Stimulated activated CD4-positive, alpha-beta T cell treated with anti-CD3 and anti-CD28 coated beads, TNF-alpha, amount 100 ng/mL, for 24 hours (primary cell): ENCODE measurements around the gene IMP4.
"Not testable (repeated sequence)": the region's sequence is repeated elsewhere in the genome, so short reads cannot be mapped to it uniquely, and the experiment has no call there.

Source experiments
- DNase-seq, 3 experiments: peaks; one replicate each; pipeline ENCODE4 v3.0.0-alpha.2; 2020; ENCODE audit warnings: low read depth in 3 of 3

Gene IMP4, protein sequence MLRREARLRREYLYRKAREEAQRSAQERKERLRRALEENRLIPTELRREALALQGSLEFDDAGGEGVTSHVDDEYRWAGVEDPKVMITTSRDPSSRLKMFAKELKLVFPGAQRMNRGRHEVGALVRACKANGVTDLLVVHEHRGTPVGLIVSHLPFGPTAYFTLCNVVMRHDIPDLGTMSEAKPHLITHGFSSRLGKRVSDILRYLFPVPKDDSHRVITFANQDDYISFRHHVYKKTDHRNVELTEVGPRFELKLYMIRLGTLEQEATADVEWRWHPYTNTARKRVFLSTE

DNA sequence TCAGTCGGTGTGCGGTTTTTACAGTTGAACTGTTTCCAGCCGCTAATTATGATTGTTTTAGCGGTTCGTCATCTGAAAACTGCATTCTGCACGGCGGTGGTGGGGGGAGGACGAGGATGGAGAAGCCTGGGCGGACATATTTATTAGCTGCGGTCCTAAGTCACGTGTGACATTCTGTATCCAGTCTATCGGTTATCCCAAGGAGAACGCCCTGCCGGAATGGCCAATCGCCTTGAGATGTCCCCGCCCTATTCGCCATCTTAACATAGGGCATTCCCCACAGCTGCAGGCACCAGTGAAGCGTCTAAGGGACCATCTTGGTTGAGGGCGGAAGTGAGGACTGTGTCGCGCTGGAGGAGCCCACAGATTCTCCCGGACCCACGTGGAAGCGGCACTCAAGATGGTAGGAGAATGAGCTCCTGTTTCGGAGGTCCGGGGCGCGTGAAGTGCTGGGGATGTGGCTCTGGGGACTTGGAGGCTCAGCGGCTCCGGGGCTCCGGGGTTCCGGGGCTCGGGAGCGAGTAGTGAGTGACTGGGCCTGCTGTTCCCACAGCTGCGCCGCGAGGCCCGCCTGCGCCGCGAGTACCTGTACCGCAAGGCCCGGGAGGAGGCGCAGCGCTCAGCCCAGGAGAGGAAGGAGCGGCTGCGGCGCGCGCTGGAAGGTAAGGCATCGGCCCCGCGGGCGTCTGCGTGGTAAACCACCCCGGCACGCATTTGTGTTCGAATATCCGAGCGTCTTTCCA, at the start of gene IMP4:
Gene IMP4, plus strand, starts transcription at position 365 of the 743 bp plus-strand sequence. Its CDS starts 36 bp downstream, at position 401.
- peak; percentile 87 to 93 (median 91) for DNase-seq

DNA sequence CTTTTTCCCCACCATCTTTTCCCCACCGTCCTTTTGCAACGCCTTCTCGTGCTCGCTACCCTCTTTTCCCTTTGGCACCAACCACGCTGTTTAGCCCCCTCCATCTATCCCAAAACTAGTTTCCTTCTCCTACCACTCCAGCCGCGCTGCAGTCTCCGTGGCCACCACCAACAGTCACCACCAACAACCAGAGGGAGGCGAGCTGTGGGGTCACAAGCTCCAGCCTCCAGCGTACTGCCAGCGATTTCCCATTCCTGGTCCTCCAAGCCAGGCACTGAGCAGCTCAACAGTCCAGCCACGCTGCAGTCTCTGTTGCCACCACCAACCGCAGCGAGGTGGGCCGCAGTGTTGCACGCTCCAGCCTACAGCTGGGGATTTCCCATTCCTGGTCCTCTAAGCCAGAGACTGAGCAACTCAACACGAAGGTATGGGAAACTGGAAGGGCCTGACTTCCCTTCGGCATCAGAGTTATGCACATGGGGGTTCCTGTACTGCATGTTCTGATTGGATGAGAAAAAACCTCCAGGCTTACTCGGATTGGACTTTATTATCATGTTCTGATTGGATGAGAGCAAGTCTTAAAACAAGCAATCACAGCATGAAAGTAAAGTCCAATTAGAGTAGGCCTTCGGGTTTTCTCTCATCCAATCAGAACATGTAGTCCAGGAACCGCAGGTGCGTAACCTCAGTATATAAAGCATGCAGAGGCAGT, 42.3 kb upstream of the IMP4 start:
- no peak for DNase-seq

DNA sequence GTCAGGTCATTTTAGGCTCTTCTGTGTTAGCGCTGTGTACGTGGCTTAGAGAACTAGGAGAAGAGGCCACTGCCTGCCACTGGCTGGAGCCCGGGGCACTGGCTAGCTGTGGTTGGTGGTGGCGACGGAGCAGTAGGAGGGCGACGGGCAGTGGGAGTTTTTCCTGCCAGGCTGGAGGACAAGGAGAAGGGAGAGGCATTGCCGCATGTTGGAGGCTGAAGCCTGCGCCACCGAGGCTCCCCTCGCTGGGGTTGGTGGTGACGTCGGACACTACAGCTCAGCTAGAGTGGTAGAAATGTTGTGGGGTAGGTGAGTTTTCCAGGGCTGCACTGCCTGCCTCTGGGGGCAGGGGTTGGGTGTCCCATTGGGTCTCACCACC, 41.7 kb upstream of the IMP4 start:
- no peak for DNase-seq

DNA sequence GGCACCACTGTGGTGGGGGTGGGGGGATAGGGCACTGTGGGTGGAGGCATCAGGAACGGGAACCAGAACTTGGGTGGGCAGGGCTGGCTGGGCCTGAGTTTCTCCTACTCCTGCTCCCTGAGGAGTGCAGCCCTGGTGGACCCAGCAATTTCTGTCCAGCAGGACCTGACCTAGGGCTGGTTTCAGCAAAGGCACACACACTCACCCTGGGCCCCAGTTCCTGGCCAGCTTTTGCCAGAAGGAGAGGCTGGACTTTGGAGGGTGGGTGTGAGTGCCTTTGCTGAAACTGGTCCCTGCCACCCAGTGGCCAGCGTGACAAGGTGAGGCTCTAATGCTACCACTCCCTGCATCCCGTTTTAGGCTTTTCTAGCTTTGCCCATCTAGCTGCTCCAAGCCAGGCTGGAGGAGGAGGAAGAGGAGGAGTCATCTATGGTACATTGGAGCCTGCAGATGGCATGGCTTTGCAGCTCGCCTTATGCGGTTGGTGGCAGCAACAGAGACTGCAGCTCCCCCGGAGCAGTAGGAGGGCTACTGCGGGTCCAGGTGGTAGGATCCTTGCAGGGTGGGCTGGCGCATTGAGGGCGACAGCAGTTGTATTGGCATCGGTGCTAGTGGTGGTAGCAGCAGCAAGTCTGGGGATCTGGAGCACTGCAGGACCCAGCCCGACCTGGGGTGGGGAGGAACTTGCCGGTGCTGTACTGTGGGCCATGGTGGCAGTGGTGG, 40.4 kb upstream of the IMP4 start:
- DNase-seq: no peak

DNA sequence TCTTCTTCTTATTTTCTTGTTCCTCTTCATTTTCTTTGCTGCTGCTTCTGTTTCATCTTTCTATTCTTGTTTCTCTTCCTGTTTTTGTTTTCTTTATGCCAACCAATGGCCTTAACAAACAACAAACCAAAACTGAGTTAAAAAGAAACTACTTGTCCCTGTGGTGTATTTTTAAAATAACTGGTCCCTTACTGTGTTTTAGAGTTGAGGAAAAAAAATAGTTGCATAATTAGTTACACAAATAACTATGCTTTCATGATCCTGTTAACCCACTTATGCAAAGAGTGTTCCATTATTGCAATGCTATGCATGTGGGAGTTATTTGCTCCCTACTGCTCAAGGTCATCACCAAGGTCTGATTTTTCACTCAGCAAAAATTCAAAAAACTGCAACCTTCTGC, 39.5 kb upstream of the IMP4 start:
- DNase-seq: no peak

DNA sequence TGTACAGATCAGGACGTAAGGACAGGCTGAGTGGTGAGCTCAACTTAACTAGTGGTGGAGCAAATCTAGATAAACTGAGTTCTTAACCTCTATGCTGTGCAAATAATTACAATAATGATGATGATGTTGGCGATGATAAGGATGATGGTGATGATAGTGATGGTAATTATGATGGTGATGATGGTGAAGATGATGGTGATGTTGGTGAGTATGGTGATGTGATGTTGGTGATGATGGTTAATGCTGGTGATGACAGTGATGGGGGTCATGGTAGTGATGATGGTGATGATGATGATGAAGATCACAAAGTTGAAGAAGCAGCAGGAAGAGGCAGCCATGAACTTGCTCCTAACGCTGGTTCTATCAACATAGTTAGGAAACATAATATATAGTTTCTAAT, 38.0 kb upstream of the IMP4 start:
- no peak for DNase-seq

DNA sequence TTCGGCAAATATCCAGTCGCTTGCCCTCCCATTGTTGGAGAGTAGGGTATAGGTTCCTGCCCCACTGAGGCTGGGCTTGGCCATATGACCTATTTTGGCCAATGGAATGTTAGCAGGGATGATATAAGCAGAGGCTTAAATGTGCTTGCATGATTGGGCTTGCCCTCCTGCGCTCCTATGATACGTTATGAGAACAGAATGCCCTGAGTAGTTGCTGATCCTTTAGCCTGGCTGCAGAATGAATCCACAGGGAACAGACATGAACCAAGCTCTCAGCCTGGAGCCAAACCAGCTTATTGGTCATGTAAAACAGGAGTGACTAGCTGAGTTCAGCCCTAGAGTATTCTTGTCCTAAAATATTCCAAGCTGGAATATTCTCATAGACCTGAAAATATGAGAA, 34.8 kb upstream of the IMP4 start:
- no peak for DNase-seq

DNA sequence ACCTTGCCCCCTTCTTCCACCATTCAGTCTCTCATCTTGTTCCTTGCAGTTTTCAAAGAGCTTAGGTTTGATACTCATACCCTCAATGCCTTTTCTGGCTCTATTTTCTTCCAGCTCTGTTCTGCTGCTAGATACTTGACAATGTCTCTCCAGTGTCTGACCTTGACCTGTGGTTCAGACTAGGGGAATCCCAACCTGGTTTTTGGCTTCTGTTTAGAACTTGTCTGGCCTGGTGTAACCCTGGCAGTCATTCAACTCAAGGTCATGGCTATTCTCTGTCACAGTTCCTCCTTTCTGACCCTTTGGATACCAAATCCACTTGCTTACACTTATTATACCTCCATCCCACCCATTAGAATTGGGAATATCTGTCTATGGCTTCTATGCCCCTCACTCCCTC, 31.8 kb upstream of the IMP4 start:
- DNase-seq: no peak

DNA sequence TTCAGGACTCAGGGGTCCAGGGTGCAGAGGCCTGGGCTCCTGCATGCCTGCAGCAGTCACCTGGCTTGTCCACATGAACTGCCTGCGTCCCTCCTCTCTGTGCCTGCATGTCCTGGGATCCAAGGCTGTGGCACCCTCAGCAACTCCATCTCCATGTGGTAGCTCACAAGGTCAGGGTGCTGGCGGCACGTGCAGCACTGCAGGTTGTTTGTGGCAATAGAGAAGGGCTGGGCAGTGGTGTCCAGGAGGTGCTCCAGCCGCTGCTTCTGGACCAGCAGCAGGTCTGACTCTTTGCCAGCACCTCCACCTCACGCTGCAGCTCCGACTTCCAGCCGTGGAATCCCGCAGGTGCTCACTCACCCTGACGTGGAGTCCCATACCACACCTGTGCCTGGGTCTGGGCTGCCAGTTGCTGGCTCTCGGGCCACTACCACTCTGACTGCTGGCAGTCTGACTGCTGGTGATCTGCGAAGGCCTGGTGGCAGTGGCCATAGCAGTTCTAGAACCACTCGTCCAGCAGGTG, 28.8 kb upstream of the IMP4 start:
- no peak for DNase-seq

DNA sequence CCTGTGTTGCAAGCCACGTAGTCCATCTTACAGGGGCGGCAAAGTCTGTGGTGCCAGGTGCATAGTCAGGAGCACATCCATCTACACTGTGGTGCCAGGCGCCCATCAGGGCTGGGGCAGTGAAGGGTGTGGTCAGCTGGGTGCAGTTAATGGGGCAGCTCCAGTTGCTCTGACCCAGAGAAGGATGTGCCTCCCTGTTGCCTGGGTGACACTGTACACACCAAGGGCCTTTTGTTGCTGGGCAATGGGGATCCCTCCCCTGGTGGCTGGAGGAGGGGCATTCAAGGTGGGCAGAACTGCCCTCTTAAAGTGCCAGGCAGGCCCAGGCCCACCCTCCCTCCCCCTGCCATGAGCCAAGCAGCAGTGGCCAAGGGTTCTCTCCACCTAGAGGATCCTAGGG, 28.3 kb upstream of the IMP4 start:
- no peak for DNase-seq

DNA sequence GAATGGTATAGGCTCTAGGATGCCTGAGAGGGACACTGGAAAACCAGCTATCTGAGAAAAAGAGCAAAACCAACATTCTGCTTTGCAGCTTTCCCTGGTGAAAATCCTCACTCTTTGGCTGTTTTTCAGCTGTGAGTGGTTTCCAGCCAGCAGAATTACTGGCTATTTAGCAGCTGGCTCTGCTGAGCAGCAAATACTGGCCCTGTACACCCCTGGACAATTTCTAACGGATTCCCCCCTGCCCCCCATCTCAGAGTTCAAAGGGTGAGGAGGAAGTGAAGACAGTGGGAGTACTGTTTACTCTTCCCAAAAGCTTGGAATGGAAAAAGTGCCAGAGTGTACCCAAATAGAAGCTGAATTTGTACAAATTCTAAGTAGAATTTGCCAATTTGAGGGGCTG, 26.1 kb upstream of the IMP4 start:
- no peak for DNase-seq

DNA sequence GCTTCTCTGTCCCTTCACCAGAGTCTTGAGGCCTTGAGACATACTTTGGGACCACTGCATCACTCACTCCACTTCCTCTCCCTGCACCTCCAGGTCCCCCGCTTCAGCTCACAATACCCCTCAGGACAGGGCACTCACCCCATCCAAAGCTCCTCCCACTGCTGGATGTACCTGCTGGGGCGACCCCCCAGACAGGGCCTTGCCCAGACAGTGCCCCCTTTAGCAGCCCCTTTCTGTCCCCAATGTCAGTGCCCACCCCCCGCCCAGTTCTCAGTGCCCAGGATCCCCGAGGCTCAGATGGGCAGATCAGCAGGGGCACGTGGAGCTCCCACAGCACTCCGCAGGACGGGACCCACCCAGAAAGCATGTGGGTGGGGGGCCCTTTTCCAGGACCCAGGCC, 23.8 kb upstream of the IMP4 start:
- DNase-seq: no peak

DNA sequence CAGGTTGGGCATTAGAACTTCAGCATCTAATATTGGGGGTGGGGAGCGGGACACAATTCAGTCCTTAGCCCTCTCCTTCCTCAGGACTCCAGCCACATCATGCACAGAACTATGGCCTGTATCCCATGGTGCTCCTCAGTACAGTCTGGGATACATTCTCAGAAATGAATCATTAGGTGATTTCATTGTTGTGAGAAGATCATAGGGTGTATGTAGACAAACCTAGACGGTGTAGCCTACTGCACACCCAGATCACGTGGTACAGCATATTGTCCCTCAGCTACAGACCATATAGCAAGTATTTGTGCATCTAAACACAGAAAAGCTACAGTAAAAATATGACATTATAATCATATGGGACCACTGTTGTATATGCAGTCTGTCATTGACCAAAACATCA, 23.2 kb upstream of the IMP4 start:
- no peak for DNase-seq

DNA sequence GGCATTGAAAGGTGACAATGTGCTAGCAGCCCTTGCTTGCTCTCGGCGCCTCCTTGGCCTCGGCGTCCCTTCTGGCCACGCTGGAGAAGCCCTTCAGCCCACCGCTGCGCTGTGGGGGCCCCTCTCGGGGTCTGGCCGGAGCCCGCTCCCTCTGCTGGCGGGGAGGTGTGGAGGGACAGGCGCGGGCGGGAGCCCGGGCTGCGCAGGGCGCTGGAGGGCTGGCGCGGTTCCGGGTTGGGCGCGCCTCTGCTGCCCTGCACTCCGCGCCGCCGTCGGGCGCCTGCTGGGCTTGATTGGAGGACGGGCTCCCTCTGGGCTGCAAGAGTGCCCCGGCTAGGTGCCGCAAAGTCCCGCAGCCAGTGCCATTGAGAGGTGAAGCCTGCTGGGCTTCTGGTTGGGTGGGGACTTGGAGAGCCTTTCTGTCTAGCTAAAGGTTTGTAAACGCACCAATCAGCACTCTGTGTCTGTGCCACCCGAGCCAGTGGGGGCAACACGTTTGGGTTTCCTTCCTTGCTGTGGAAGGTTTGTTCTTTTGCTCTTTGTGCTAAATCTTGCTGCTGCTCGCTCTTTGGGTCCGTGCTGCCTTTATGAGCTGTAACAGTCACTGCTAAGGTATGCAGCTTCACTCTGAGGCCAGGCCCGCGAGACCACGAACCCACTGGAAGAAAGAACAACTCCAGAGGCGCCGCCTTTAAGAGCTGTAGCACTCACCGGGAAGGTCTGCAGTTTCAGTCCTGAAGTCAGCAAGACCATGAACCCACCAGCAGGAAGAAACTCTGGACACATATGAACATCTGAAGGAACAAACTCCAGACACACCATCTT, 14.8 kb upstream of the IMP4 start:
- DNase-seq: no peak

DNA sequence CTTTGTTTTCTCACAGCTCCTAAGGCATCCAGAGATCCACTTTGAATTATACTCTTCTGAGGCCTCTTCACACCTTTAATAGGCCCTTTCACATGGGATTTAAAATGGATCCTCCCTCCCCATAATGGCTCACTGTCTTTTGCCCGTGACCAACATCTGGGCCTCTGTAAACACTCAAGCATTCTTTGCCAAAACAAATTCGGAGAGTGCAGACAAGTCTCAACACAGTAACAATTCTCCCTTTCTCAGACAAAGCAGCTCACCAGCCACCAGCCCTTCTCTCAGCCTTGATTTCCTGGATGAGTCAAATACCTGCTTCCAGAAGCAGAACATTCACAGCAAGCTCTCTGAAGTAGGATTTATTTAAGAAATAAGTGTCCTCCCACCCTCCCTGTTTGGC, 14.0 kb upstream of the IMP4 start:
- DNase-seq: no peak

DNA sequence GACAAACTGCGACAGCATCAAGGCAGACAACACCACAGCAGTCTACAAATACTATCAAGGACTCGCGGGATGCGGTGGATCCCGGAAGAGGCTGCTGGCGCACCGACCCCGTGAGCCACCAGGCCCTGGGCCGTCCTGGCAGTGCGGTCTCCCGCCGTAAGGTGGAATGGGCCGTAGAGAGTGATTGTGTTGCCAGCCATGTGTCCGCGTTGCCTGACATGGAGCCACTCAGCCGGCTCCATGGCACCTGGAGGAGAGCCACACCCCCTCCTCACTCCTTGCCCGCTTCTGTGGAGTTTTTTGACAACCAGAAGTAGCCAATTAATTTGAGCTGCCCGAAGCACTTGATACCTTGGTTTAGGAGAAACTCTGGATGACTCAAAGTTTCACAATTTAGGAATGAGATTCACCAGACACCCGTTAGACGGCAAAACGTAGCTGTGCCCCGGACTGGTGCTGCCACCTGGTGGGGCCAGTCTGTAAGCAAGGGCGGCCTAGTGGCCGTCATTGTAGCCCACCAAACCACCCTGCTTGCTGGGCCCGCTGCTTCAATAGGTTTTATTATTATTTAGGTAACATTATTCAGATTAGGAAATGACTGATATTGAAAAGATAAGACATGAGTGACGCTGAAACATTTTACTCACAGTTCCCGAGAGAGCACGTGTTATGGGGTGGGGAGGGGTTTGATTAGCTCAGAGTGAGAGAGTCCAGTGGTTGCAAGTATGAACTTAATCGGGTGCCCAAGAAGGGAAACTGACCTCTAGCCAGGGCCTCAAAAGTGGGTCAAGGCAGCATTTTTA, 10.2 kb upstream of the IMP4 start:
- peak; percentile 42 to 72 (median 48) for DNase-seq

DNA sequence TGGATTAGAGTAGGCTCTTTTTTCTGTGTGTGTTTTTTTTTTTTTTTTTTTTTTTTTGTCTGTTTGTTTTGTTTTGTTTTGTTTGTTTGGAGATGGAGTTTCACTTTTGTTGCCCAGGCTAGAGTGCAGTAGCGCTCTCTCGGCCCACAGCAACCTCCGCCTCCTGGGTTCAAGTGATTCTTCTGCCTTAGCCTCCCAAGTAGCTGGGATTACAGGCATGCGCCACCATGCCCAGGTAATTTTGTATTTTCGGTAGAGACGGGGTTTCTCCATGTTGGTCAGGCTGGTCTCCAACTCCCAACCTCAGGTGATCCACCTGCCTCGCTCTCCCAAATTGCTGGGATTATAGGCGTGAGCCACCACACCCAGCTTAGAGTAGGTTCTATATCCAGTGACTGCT, 9.4 kb upstream of the IMP4 start:
- DNase-seq: not testable (repeated sequence)

DNA sequence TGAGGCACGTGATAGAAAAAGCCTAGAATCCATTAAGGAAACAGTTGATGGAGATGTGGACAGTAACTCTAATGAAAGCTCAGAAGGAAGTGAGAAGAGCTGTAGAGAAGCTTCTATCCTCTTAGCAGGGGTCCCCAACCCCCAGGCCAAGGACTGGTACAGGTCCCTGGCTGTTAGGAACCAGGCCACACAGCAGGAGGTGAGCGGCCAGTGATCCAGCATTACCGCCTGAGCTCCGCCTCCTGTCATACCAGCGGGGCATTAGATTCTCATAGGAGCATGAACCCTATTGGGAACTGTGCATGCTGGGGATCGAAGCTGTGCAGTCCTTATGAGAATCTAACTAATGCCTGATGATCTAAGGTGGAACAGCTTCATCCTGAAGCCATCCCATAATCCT, 8.7 kb upstream of the IMP4 start:
- DNase-seq: no peak

DNA sequence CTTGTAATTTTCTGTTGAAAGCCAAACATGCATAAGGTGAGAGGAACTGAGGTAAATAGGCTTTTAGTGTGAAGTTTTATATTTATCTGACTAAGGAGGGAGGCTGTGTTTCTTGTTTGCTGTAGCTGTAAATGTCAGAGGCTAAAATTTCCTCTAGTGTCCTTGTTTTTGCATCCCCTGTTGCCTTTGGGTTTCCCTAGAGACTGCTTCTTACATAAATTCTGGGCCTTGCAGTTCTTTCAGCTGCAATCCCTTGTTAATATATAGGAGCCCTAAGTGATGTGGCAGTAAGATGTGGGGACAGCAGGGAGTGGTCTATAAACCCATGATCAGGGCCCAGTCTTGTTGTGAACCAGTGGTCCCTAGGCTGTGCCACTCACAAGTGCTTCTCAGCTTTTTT, 7.5 kb upstream of the IMP4 start:
- DNase-seq: no peak

DNA sequence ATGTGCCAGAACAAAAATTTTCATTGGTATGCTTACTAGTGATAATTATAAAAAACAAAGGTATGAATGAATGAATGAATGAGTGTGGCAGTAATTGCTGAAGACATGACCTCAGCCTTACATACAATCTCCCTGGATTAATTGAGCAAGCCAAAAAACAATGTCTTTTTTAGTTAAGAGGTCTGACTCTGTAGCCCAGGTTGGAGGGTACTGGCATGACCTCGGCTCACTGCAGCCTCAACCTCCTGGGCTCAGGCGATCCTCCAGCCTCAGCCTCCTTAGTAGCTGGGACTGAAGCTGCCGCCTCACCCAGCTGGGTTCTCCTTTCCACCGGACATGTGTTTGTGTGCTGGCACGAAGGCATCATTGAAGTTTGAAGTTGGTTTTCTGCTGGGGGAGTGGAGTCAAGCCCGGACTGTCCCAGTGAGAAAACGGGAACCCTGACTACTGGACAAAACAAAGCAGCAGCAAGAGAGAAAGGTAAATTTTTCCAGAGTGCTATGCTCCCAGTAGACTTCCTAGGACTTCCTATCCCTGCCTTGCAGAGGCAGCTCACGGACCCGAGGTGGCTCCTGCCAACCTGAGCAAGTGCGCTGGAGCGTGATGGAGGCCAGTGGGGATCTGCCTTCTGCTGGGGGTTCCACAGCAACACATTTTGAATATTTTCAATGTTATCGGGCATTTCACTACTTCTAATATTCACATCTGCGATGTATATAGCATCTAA, 6.4 kb upstream of the IMP4 start:
- no peak for DNase-seq
